GM18861 (cell line): ENCODE results near the gene CHTOP.

Experiments
- ATAC-seq: cut with Tn5 transposase; IDR thresholded peaks from one replicate; pipeline ENCODE4 v1.9.1; 2021; ENCODE audit not compliant: unreplicated experiment

Gene CHTOP

DNA sequence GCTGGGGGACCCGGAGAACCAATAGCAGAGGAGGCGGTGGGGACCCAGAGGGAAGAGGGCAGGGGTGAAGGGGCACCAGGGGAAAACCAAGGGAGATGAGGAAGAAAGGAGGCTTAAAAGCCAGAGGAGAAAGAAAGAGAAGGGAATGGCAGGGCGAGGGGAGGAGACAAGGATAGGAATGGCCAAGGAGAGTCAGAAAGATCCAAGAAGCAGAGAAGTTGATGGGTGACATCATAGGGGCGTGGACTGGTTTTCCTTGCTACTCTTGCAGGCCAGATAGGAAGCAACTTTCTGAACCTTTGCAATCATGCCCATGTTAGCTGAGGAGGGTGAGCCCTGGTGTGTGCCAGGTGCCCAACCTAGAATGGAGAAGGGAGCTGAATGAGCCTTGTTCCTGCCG, 50.0 kb downstream of the CHTOP start:
- ATAC-seq, result no peak

DNA sequence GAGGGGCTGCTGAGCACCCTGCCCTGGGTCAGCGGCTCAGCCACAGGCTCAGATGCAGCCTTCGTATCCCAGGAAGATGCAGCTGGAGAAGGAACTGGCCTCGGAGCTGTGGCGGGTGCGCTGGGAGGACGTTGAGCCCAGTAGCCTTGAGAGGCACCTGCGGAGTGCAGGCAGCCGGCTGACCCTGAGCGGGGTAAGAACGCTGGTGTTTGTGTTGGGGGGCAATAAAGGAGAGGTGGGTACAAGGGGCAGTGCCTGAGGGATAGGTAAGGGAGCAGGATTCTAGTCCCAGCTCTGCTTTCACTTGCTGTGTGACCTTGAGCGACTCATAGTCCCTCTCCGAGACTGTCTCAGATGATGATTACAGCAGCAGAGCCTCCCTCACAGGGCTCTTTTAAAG, 51.0 kb downstream of the CHTOP start:
- ATAC-seq, result no peak

DNA sequence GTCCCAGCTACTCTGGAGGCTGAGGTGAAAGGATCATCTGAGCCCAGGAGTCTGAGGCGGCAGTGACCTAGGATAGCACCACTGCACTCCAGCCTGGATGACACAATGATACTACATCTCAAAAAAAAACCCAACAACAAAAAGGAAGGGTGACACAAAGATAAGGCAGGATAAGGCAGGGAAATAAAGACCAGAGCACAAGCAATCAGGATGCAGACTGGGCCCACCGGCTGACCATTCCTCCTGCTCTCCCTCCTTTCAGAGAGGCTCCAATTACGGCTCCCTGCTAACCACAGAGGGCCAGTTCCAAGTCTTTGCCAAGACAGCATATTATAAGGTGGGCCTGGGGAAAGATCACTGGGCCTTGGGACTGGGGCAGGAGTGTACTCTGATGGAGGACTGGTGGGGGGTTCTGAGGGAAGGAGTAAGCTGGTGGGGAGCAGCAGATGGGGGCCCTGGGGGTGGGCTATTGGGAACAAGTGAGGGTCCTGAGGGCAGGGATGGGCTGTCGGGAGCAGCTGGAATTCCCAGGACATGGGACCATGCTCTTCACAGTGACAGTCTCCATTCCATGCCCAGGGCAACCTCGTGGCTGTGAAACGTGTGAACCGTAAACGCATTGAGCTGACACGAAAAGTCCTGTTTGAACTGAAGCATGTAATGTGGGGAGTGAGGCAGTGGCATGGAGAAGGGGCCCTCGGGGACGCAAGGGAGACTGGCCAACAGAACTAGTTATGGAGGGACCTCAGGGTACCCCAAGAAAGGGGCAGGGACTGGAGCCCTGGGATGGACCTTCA, 51.9 kb downstream of the CHTOP start:
- ATAC-seq, result no peak

DNA sequence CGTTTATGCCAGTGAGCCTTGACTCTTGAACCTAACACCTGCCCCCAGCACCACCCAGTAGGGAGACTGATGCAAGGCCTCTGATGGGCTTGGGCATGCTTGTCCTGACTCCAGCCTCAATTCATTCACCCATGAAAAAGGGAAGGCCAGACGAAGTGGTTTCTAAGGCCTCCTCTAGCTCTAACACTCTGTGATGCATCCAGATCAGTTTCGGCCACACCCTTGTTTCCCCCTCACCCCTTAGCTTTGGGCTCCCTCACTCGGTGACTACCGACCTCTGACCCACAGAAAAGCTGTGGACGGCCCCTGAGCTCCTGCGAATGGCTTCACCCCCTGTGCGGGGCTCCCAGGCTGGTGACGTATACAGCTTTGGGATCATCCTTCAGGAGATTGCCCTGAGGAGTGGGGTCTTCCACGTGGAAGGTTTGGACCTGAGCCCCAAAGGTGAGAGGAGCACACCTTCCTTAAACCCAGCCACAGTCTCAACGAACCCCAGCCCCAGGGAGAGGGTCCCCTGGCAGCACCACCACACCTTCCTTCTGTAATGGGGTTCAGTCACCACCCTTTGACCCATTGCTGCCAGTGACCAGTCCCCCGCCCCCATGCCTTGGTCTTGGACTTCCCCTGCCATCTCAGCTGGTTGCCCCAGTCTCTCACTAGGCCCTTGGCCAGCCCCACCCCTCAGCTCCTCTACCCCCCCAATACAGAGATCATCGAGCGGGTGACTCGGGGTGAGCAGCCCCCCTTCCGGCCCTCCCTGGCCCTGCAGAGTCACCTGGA, 53.7 kb downstream of the CHTOP start:
- no peak for ATAC-seq

- no peak for ATAC-seq
These were observed 54.4 kb downstream of the CHTOP start for GRCh38 chr1:153688276-153688675.

DNA sequence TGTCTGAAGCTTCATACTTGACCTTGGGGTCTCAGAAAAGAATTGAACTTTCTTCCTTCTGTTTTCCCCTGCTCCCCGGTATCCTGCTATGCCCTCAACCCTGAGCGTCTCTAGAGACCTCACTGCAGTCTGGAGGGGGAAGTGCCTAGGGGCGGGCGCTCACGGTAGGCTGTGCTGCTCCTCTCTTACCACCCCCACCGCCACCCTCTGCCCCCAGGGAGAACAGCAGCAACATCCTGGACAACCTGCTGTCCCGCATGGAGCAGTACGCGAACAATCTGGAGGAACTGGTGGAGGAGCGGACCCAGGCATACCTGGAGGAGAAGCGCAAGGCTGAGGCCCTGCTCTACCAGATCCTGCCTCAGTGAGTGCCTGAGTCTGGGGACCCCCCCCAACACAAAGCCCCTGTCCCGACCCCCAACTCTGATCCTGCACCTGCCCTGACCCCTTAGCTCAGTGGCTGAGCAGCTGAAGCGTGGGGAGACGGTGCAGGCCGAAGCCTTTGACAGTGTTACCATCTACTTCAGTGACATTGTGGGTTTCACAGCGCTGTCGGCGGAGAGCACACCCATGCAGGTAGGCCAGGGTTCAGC, 55.0 kb downstream of the CHTOP start:
- no peak for ATAC-seq

GRCh38 chr1:153693466-153693865, 59.6 kb downstream of the CHTOP start:
- no peak for ATAC-seq
